Fibroblast of skin of left biceps (primary cell): ENCODE results near the gene ITGA5.

Source experiments
- DNase-seq, 2 experiments: peaks; one replicate each; pipeline ENCODE4 v3.0.0-alpha.2; 2013; ENCODE audit warnings: low read depth in 2 of 2

Gene ITGA5

GRCh38 chr12:54419088-54419887, at the start of gene ITGA5:
ITGA5 (minus strand) TSS chr12:54419266; CDS start chr12:54419198, 68 bp downstream.
- peak in 1 of 2 experiments; percentile 48 for DNase-seq

DNA sequence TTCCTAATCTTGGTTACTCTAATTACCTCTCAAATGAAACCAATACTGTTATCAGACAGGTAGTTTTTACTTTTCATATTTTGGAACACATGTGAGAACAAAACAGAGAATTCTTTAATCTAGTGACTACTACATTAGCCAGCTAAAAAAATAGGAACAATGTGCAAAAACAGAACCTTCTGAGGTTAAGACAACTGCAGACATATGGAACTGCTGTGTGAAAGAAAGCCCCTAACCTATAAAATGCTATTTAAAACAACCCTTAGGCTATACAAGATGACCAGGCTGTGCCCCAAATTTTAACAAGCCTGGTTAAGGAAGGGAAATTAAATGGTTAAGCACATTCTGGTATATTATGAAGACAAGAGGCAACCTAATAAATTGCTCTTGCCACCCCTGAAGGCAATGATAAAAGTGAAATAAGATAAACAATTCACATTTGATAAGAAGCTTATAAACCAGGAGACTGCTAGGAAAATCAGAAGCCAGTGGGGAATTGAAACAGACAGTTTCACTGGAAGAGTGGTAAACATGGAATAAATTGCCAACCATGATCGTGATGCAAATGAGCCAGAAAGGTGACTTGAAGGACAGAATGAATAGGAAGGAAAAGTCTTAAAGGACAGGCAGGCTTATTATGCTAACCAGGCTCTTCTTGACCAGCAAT, 46.9 kb upstream of the ITGA5 start:
- DNase-seq, result no peak

GRCh38 chr12:54463484-54463883, 44.4 kb upstream of the ITGA5 start:
- no peak for DNase-seq

DNA sequence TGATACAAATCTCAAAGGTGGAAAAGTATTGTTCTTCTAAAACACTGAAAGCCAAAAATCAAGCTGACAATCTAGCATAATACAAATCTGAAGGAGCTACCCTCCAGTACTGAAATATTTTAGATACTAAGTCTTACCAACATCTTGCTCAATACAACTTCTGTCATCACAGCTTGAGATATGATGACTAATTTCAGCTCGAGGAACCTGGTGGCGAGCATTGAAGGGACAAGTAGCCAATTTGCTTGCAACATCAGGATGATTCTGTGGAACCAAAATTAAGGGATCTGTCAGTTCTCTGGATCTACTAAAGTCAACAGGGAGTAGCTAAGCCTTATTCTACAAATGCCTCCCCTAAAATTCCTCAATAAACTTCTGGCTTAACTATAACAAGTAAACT, 44.0 kb upstream of the ITGA5 start:
- peak in 1 of 2 experiments; percentile 24 for DNase-seq

DNA sequence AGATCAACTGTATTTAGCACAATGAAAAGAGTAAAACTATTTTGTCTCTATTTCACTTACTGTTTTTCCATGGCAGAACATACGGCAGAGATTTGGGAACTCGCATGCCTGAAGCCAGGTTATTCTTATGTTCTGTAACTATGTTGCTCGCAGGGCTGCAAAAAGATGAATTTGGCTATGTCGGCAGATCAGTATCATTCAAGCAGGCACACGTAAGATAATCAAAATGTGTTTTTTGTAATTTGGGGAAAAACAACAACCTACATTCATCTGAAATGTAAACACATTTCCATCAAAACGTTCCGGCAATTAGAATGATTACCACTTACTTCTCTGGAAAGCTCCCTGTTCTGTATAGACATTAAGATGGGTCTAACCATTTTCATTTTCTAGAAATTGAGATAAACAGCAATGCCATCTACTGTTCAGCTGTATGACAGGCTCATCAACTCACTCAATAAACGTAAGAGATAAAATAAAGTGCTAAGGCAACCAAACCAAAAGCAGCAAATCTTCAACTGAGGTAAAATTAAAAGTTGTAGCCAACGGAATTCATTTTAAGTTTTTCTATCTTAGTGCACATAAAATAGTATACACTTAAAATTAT, 41.4 kb upstream of the ITGA5 start:
- DNase-seq, result no peak

DNA sequence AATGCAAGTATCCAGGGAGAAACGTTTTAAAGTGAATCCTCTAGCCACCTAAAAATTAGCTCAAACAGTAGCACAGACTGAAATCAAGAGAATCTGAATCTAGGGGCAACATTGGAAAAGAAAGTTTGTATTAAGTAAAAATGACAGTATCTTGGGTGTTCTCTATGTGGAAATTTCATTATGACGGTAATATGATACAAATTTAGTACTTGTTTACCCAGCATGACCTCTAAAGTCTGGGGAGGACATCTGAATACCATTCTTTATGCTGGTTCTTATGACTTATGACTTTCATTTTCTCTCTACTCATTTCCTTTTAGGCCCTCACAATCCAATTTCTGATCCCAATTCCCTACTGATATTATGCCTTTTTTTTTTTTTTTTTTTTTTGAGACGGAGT, 40.3 kb upstream of the ITGA5 start:
- no peak for DNase-seq

DNA sequence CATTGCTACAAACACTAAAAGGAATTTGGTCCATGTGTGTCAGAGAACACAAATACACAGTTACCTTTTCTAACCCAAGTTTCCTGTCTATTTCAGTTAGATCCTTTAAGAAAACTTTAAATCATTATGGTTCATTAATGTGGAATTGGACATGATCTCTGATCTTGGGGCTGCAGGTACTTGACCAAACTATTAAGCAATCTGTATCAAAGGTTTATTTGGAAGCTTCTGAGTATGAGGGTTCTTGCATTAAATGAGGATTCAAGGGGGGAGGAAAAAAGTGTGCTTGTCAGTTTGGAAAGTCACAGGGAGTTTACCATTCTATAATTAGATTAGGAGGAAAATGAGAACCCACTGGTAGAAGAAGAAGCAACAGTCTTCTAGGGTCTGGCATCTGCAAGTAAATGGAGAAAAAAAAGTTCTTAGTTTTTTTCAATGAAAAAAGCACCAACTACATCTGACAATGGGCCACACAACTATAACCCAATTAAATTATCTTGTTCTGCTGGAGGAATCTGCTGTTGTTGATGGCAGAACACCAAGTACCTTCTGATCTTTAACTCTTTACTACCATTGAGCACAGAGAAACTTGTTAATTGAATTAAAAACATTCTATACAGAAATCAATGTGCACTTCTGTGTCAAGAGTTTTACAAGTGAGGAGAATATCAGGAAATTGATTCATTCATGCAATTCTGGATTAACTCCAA, 36.8 kb upstream of the ITGA5 start:
- no peak for DNase-seq

GRCh38 chr12:54452628-54453027, 33.6 kb upstream of the ITGA5 start:
- DNase-seq, result no peak

GRCh38 chr12:54448344-54448743, 29.3 kb upstream of the ITGA5 start:
- no peak for DNase-seq

DNA sequence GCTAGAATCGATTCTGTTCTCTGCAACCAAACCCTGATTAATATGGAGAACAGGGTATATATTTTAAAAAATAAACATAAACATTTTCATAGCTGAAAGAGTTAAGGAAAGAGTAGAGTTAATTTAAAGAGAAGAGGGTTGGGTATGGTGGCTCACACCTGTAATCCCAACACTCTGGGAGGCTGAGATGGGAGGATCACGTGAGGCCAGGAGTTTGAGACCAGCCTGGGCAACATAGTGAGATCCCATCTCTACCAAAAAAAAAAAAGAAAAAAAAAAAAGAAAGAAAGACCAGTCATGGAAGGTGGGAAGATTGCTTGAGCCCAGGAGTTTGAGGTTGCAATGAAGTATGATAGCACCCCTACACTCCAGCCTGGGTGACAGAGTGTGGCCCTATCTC, 28.9 kb upstream of the ITGA5 start:
- no peak for DNase-seq

DNA sequence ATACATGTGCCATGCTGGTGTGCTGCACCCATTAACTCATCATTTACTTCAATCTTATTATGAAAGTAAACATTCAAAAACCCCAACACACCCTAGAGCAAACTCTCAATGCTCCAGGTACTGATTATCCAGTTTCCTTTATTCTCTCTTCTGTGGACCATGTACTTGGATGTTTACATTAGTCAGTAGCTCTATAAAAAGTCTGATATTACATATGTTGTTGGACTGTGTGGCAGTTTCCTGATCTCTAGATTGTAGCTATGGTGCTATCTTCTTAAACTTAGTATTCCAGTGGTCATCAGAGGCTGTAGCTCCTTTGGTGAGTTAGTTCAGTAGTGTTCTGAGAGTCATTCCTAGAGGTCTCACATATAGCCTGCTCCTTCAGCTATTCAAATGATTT, 25.1 kb upstream of the ITGA5 start:
- DNase-seq, result no peak

- no peak for DNase-seq
Observed at GRCh38 chr12:54443446-54443845, 24.4 kb upstream of the ITGA5 start.

DNA sequence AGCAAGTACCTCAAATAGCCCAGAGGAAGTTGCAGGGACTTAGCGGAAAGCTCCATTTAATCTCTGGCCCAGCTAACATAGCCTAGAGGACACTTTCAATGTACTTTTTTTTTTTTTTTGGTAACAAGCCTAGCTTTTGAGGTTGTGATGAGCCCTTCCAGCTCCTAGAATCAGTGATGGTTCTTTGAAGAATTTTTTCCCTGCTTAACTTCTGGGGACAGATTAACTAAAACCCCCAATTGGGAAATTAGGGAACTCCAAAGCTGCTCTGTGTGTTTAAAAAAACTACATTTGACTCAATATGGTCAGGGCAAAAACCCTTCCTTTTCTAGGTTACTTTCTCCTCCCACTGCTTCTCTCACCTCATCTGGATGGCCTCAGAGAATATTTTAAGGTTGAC, 23.9 kb upstream of the ITGA5 start:
- DNase-seq, result no peak

GRCh38 chr12:54442099-54442498, 23.0 kb upstream of the ITGA5 start:
- DNase-seq, result no peak

GRCh38 chr12:54439521-54440255, 20.6 kb upstream of the ITGA5 start:
- peak in 1 of 2 experiments; percentile 50 for DNase-seq

- no peak for DNase-seq
Observed at GRCh38 chr12:54439096-54439495, 20.0 kb upstream of the ITGA5 start.

DNA sequence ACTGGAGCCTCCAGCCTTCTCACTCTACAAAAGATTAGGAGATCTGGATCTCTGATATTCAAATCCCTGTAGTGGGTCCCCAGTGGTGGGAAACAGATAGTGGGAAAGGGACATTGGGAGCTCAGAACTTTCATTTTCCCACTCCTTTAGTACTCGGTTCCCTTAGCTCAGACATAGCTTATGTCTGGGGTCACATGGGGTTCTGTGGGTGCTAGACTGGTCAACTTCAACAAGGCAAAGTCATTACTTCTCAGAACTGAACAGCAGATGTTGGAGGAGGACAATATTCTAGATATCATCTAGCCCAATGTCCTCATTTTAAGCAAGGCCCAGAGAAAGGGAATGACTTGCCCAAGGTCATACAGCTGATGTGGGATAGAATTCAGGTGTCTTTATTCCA, 19.5 kb upstream of the ITGA5 start:
- no peak for DNase-seq

DNA sequence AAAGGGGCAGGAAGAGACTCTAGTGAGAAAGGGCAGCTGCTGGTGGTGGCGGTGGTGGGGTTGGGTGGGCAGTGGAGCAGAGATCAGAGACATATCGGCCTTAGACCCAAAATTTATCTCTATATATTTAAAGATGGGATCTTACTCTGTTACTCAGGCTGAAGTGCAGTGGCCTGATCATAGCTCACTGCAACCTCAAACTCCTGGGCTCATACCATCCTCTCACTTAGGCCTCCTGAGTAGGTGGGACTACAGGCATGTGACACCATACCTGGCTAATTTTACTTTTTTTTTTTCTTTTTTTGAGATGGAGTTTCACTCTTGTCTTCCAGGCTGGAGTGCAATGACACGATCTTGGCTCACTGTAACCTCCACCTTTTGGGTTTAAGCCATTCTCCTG, 18.6 kb upstream of the ITGA5 start:
- DNase-seq, result no peak

DNA sequence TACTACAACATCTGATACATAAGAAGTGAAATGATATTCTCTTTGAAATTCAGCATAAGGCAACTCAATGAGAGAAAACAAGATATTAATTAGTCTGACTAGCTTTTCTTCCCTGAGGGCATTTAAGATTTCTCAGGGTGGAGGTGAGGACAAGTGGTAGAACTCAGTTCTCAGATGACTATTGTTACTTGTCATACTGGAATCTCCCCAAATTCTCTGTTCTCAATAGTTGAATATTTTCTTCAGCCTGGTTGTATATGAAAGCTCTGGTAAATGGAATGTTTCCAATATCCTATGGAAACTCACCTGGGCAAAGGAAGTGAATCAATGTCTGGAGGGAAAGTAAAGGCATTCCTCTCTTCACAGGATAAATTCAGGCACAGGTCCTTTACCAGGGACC, 18.2 kb upstream of the ITGA5 start:
- no peak for DNase-seq

DNA sequence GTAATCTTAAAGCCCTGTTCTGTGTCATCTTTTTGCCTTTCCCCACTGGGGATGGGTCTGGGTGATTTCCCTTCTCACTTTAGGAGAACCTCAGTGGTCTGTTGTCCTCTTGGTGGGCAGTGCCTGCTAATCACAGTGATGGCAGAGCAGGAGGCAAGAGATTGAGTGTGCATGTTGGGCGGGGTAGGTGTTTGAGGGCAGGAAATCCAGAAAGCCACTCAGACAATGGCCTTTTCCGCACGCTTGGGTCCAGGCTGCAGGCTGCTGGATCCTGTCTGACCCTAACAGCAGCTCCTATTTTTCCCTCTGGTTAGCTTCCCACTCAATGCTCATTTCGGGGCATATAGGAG, 13.7 kb upstream of the ITGA5 start:
- DNase-seq, result no peak

- DNase-seq, result peak; percentile 67 to 68
Observed at GRCh38 chr12:54431911-54432814, 13.1 kb upstream of the ITGA5 start.
